ENCODE results near the gene ZNF319. TPM values are rescaled to one million over a fixed set of nuclear protein-coding genes. Genes with fewer than 3 reads are reported as not detected.
"Not testable (repeated sequence)": the region's sequence is repeated elsewhere in the genome, so short reads cannot be mapped to it uniquely, and the experiment has no call there.

Gene ZNF319
- total and polyA plus RNA-seq, 2 donors from 2014 or later, result 2.9 to 10.9 TPM

DNA sequence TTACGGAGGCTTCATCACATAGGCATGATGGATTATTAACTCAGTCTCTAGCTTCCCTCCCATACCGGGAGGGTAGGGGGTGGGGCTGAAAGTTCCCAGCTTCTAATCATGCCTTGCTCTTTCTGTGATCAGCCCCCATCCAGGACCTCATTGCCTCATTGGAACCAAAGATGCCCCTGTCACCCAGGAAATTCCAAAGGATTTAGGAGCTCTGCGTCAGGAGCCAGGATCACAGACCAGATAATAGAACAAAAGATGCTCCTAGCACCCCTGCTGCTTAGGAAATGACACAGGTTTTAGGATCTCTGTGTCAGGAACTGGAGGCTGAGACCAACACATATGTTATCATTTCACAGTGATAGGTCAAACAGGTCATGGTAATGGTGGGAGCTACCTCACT lies 10.4 kb upstream of the ZNF319 start:
- no peak for FAIRE-seq
- TF ChIP-seq, protein P1, sequence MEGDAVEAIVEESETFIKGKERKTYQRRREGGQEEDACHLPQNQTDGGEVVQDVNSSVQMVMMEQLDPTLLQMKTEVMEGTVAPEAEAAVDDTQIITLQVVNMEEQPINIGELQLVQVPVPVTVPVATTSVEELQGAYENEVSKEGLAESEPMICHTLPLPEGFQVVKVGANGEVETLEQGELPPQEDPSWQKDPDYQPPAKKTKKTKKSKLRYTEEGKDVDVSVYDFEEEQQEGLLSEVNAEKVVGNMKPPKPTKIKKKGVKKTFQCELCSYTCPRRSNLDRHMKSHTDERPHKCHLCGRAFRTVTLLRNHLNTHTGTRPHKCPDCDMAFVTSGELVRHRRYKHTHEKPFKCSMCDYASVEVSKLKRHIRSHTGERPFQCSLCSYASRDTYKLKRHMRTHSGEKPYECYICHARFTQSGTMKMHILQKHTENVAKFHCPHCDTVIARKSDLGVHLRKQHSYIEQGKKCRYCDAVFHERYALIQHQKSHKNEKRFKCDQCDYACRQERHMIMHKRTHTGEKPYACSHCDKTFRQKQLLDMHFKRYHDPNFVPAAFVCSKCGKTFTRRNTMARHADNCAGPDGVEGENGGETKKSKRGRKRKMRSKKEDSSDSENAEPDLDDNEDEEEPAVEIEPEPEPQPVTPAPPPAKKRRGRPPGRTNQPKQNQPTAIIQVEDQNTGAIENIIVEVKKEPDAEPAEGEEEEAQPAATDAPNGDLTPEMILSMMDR (IDR thresholded peaks at IDR 0.05; ENCODE audit: borderline replicate concordance, extremely low read depth, insufficient read depth), result no peak
- H3K36me3 ChIP-seq (ENCODE audit: control insufficient read depth in 2 of 3, insufficient read depth in 3 of 3, low read length in 3 of 3), result peaks cover 0 to 10% (median 0%) of the 10 kb centered on the region in 3 donors

DNA sequence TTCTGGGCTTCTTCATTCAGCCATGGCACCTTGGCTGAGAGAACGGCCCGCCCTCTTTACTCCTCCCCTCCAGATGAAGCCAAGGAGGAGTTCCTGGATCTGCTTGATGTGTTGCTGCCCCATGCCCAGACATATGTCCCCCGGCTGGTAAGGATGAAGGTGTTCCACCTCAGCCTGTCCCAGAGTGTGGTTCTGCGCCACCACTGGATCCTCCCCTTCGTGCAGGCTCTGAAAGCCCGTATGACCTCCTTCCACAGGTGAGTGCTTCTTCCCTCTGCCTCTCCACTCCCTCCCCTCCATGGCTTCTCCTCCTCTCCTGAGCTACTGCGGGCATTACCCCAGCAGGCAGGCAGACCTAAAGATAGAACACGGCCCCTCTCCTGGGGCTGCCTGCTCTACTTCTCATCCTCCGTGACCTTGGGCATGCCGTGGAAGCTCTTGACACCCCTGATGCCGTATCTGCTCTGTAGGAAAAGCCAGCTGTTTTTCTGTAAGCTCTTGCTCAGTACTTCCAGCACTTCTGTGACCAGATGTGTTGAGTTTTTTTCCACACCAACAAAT lies 9.5 kb upstream of the ZNF319 start:
- Histone ChIP-seq H3K27me3 (ENCODE audit: control insufficient read depth, insufficient read depth, low read length) (no peaks in the 10 kb centered on the region), H3K9ac (ENCODE audit: low read length in 3 of 3) (no peak overlapping the region), H3K9me3 (ENCODE audit: control insufficient read depth in 2 of 3, insufficient read depth in 1 of 3, low read length in 3 of 3) (no peaks in the 10 kb centered on the region), H3K4me3 (ENCODE audit: low read length in 3 of 3) (no peak overlapping the region), H3K4me1 (ENCODE audit: control insufficient read depth in 2 of 3, insufficient read depth in 2 of 3, low read depth in 1 of 3, low read length in 3 of 3) (no peaks in the 10 kb centered on the region), H3K27ac (ENCODE audit: low read depth in 2 of 2, low read length in 2 of 2) (no peak overlapping the region), H3K36me3 (ENCODE audit: control insufficient read depth in 2 of 3, insufficient read depth in 3 of 3, low read length in 3 of 3) (peaks cover 0 to 10% (median 0%) of the 10 kb centered on the region in 3 donors)
- intact Hi-C loops (cut with DNase I), result loop anchor here (10.0 kb wide), 1 partner anchor 435 kb away; no protein-coding TSS in a partner anchor
- DNase-seq (peak in 3 of 5 donors; percentile 48 to 55 (median 52)), FAIRE-seq (no peak)
- TF ChIP-seq, protein P1 (IDR thresholded peaks at IDR 0.05; ENCODE audit: borderline replicate concordance, extremely low read depth, insufficient read depth), result no peak

More for the DNA sequence above, 10.4 kb upstream of the ZNF319 start:
- intact Hi-C loops (cut with DNase I), result no loop called here
- H3K27me3 ChIP-seq (ENCODE audit: control insufficient read depth, insufficient read depth, low read length), result no peaks in the 10 kb centered on the region
- H3K4me1 ChIP-seq (ENCODE audit: control insufficient read depth in 2 of 3, insufficient read depth in 2 of 3, low read depth in 1 of 3, low read length in 3 of 3), result no peaks in the 10 kb centered on the region
- no peak overlapping the region for H3K4me3 ChIP-seq (ENCODE audit: low read length in 3 of 3)
- no peaks in the 10 kb centered on the region for H3K9me3 ChIP-seq (ENCODE audit: control insufficient read depth in 2 of 3, insufficient read depth in 1 of 3, low read length in 3 of 3)
- no peak overlapping the region for H3K9ac ChIP-seq (ENCODE audit: low read length in 3 of 3)
- H3K27ac ChIP-seq (ENCODE audit: low read depth in 2 of 2, low read length in 2 of 2), result no peak overlapping the region
- DNase-seq, result no peak

DNA sequence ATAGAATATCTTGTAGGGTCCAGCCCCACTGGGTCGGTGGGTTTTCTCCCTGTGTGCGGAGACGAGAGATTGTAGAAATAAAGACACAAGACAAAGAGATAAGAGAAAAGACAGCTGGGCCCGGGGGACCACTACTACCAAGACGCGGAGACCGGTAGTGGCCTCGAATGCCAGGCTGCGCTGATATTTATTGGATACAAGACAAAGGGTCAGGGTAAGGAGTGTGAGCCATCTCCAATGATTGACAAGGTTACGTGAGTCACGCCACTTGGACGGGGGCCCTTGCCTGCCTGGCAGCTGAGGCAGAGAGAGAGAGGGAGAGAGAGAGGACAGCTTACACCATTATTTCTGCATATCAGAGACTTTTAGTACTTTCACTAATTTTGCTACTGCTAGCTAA lies 4.3 kb upstream of the ZNF319 start:
- not testable (repeated sequence) for H3K27ac ChIP-seq (ENCODE audit: low read depth in 2 of 2, low read length in 2 of 2); FAIRE-seq; H3K4me3 ChIP-seq (ENCODE audit: low read length in 3 of 3); H3K36me3 ChIP-seq (ENCODE audit: control insufficient read depth in 2 of 3, insufficient read depth in 3 of 3, low read length in 3 of 3); H3K27me3 ChIP-seq (ENCODE audit: control insufficient read depth, insufficient read depth, low read length); H3K9me3 ChIP-seq (ENCODE audit: control insufficient read depth in 2 of 3, insufficient read depth in 1 of 3, low read length in 3 of 3); H3K9ac ChIP-seq (ENCODE audit: low read length in 3 of 3); H3K4me1 ChIP-seq (ENCODE audit: control insufficient read depth in 2 of 3, insufficient read depth in 2 of 3, low read depth in 1 of 3, low read length in 3 of 3)
- peak in 2 of 5 donors; percentile 35 to 54 for DNase-seq
- intact Hi-C loops (cut with DNase I), result loop anchor here (10.0 kb wide), 1 partner anchor 430 kb away; no protein-coding TSS in a partner anchor

DNA sequence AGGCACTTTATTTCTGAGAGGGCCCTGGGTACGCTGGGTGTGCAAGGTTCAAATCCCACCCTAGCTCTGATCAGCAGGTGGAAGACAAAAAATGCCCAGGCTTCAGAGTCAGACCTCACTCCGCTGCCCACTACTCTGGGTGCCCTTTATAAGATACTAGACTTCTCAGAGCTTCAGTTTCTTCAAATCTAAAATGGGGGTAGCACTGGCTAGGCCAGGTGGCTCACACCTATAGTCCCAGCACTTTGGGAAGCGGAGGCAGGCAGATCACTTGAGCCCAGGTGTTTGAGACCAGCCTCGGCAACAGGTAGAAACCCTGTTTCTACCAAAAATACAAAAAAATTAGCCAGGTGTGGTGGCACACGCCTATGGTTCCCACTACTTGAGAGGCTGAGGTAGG lies 2.5 kb upstream of the ZNF319 start:
- no peak overlapping the region for H3K9ac ChIP-seq (ENCODE audit: low read length in 3 of 3)
- H3K4me1 ChIP-seq (ENCODE audit: control insufficient read depth in 2 of 3, insufficient read depth in 2 of 3, low read depth in 1 of 3, low read length in 3 of 3), result peaks cover 3 to 20% (median 5%) of the 10 kb centered on the region in 3 donors
- DNase-seq, result peak in 2 of 5 donors; percentile 26 to 29
- intact Hi-C loops (cut with DNase I), result loop anchor here (10.0 kb wide), 1 partner anchor 428 kb away; no protein-coding TSS in a partner anchor
- H3K27ac ChIP-seq (ENCODE audit: low read depth in 2 of 2, low read length in 2 of 2), result no peak overlapping the region
- no peaks in the 10 kb centered on the region for H3K9me3 ChIP-seq (ENCODE audit: control insufficient read depth in 2 of 3, insufficient read depth in 1 of 3, low read length in 3 of 3)
- TF ChIP-seq, protein P1 (IDR thresholded peaks at IDR 0.05; ENCODE audit: borderline replicate concordance, extremely low read depth, insufficient read depth), result no peak
- peaks cover 0 to 2% (median 0%) of the 10 kb centered on the region in 3 donors for H3K36me3 ChIP-seq (ENCODE audit: control insufficient read depth in 2 of 3, insufficient read depth in 3 of 3, low read length in 3 of 3)
- no peaks in the 10 kb centered on the region for H3K27me3 ChIP-seq (ENCODE audit: control insufficient read depth, insufficient read depth, low read length)
- H3K4me3 ChIP-seq (ENCODE audit: low read length in 3 of 3), result no peak overlapping the region
- no peak for FAIRE-seq
